GM12801 (cell line): ENCODE measurements around the gene TBC1D20.

Experiments used
- CTCF ChIP-seq: IDR thresholded peaks from one replicate; pipeline ENCODE4 v1.5.1; 2011; ENCODE audit warnings: control low read depth; ENCODE audit not compliant: insufficient read length; ENCODE audit errors: extremely low read depth

The TBC1D20 gene

DNA sequence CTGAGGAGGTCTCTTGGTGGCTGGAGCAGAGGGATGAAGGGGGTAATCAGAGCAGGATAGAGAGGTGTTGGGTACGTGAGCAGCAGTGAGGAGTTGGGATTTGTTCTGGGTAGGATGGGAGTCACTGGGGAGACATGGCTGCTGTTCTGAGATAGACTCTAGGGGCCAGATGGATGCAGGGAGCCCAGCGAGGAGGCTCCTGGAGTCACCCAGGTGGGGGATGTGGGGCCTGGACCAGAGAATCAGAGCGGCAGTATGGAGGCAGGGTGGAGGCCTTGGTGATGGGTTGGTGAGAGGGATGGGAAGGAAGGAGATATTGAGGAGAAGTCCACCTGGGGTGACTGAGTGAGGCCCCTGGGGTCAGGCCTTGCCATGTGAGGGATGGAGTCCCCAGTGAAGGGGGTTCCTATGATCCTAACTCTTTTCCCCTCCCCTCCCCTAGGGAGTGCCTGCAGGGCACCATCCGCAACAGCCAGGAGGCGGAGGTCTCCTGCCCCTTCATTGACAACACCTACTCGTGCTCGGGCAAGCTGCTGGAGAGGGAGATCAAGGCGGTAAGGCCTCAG is 40.6 kb downstream of the TBC1D20 start:
- no peak for TF ChIP-seq CTCF

DNA sequence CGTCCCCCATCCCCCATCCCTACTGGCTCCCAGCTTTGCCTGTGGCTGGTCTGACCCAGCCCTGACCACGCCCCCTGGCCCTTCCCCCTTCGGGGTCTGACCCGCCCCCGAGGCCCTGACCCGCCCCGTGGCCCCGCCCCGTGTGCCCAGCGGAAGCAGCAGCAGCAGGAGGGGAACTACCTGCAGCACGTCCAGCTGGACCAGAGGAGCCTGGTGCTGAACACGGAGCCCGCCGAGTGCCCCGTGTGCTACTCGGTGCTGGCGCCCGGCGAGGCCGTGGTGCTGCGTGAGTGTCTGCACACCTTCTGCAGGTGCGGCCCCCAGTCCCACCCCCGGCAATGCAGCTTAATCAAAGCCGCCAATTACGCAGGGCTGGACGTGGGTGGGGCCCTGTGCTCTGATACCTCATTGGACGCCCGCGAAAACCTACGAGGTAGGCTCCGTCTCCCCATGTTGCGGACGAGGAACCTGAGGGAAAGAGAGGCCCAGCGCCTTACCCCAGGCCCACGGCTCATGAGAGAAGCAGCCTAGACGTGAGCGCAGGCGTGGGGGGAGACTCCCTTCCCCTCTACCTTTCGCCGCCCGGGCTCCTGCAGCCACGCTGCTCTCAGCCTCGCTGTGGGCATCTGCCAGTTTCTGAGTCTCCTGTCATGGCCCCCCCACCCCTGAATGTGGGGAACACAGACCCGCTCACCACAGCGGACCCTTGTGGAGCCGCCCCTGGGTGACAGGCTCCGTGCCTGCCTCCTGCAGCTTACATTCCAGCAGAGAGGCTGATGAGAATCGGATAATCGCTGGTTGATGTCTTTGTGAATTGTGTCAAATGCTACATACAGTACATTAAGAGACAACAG is 41.4 kb downstream of the TBC1D20 start:
- TF ChIP-seq CTCF = no peak

GRCh38 chr20:420166-420620 is 42.1 kb downstream of the TBC1D20 start:
- TF ChIP-seq CTCF = no peak

- TF ChIP-seq CTCF = no peak
Observed at GRCh38 chr20:419556-420165, 42.7 kb downstream of the TBC1D20 start.

- no peak for TF ChIP-seq CTCF
Observed at GRCh38 chr20:418858-419365, 43.4 kb downstream of the TBC1D20 start.

DNA sequence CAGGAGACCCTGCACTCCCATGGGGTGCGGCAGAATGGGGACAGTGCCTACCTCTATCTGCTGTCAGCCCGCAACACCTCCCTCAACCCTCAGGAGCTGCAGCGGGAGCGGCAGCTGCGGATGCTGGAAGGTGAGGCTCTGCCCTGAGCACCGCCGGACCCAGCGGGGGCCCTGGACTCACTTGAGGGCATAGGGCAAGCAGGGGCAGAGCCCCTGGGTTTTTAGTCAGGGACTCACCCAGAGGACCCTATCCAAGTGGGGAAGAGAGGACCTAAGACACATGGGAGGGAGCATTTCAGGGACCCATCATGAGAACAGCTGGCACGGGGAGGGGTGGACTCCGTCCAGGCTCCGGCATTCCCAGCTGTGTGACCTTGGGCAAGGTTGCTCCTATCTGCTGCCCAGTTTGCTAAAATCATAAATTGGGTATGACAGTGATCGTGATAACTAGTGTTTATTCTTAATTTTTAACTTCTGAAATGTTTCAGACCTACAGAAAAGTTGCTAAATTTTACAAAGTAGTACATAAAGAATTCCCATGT is 44.5 kb downstream of the TBC1D20 start:
- TF ChIP-seq CTCF = no peak
